ENCODE measurements around the gene NMD3. TPM values are rescaled to one million over a fixed set of nuclear protein-coding genes. Genes with fewer than 3 reads are reported as not detected.

NMD3 gene
- total and polyA plus RNA-seq, 2 of the 4 experiments (the other 2 are of a cell fraction), result 33.8 to 95.0 TPM

GRCh38 chr3:161273589-161274218 is 52.6 kb downstream of the NMD3 start:
- Histone ChIP-seq H4K5ac (ENCODE audit: low read depth, low read length) (no peak overlapping the region), H4K8ac (ENCODE audit: low read depth in 2 of 2, low read length in 2 of 2) (no peak overlapping the region), H3K14ac (replicated peaks; ENCODE audit: low read depth, low read length) (no peak overlapping the region), H3K18ac (ENCODE audit: low read depth, low read length) (no peak overlapping the region), H2BK15ac (ENCODE audit: low read depth, low read length) (no peak overlapping the region), H3K4me1 (ENCODE audit: control insufficient read depth, insufficient read depth, low read length) (peaks cover 2% of the 10 kb centered on the region; the same call in 1 of the 2 replicates), H4K20me1 (ENCODE audit: insufficient read depth, low read length) (no peaks in the 10 kb centered on the region), H4K91ac (ENCODE audit: insufficient read depth, low read depth, low read length) (no peak overlapping the region), H3K36me3 (ENCODE audit: control insufficient read depth, insufficient read depth, low read length) (no peaks in the 10 kb centered on the region; the same call in 1 of the 2 replicates), H2BK5ac (ENCODE audit: low read depth, low read length, poor library complexity, severe bottlenecking) (no peak overlapping the region), H3K9me3 (ENCODE audit: control insufficient read depth, insufficient read depth, low read length) (peaks cover 3% of the 10 kb centered on the region; the same call in 1 of the 2 replicates), H3K27ac (ENCODE audit: insufficient read depth, low read length) (no peak overlapping the region), H2AFZ (replicated peaks; ENCODE audit: low read length, poor library complexity) (no peak overlapping the region), H3K4ac (ENCODE audit: low read depth, low read length) (no peak overlapping the region), H2BK20ac (ENCODE audit: low read depth, low read length) (no peak overlapping the region), H3K9ac (ENCODE audit: low read depth, low read length) (no peak overlapping the region), H2AK9ac (replicated peaks; ENCODE audit: low read depth, low read length, poor library complexity) (no peak overlapping the region), H3K4me3 (ENCODE audit: insufficient read depth, low read depth, low read length) (no peak overlapping the region), H3K9me1 (ENCODE audit: insufficient read depth, low read length) (no peaks in the 10 kb centered on the region), H3K79me1 (ENCODE audit: low read depth in 1 of 2, low read length in 2 of 2) (no peaks in the 10 kb centered on the region), H2AK5ac (ENCODE audit: low read depth, low read length) (no peak overlapping the region), H3K56ac (ENCODE audit: extremely low read depth, insufficient read depth, low read length) (no peak overlapping the region), H3K23ac (ENCODE audit: low read depth, low read length) (no peak overlapping the region), H2BK120ac (ENCODE audit: low read depth, low read length) (no peak overlapping the region), H3K4me2 (ENCODE audit: low read depth, low read length) (no peak overlapping the region), H3K27me3 (ENCODE audit: control insufficient read depth, insufficient read depth, low read length) (no peaks in the 10 kb centered on the region)
- ChIA-PET CTCF (interaction anchor here (0.7 to 2.0 kb wide), 8 partner anchors 11 to 317 kb away, joined by 3 to 16 read pairs (median 4); no protein-coding TSS in a partner anchor), POLR2A (ENCODE audit: unreplicated experiment) (no interaction called here)
- ATAC-seq (ENCODE audit: low read depth), result no peak
- intact Hi-C loops (cut with micrococcal nuclease), result loop anchor here (1.0 to 10.0 kb wide), 6 partner anchors 136 to 569 kb away; no protein-coding TSS in a partner anchor
- in situ Hi-C loops (cut with MboI; ENCODE audit: low sequenced_read_pairs), result loop anchor here (5.0 kb wide), 1 partner anchor 144 kb away; no protein-coding TSS in a partner anchor
- peak; percentile 52 for DNase-seq
- dilution Hi-C loops (cut with HindIII; ENCODE audit: low sequenced_read_pairs, unreplicated experiment), result no loop called here
- TF ChIP-seq MAFK (IDR thresholded peaks at IDR 0.05; ENCODE audit: low read depth, low read length) (no peak), MXI1 (IDR thresholded peaks at IDR 0.05; ENCODE audit: borderline replicate concordance, low read depth, low read length) (no peak), CTCF (conservative IDR thresholded peaks at IDR 0.05; ENCODE audit: low read depth, low read length) (peak; percentile 67), CEBPB (IDR thresholded peaks at IDR 0.05; ENCODE audit: low read depth, low read length) (no peak), NFE2L2 (IDR thresholded peaks at IDR 0.05; ENCODE audit: low read depth, low read length) (no peak), CHD1 (IDR thresholded peaks at IDR 0.05; ENCODE audit: low read depth, low read length) (no peak), SMC3 (IDR thresholded peaks at IDR 0.05; ENCODE audit: low read depth, low read length) (peak; percentile 60), MAZ (IDR thresholded peaks at IDR 0.05; ENCODE audit: borderline replicate concordance, low read depth, low read length) (no peak), RAD21 (IDR thresholded peaks at IDR 0.05; ENCODE audit: low read length) (peak; percentile 45), RCOR1 (IDR thresholded peaks at IDR 0.05; ENCODE audit: insufficient replicate concordance, low read length) (no peak)
- TF ChIP-seq, protein P1, sequence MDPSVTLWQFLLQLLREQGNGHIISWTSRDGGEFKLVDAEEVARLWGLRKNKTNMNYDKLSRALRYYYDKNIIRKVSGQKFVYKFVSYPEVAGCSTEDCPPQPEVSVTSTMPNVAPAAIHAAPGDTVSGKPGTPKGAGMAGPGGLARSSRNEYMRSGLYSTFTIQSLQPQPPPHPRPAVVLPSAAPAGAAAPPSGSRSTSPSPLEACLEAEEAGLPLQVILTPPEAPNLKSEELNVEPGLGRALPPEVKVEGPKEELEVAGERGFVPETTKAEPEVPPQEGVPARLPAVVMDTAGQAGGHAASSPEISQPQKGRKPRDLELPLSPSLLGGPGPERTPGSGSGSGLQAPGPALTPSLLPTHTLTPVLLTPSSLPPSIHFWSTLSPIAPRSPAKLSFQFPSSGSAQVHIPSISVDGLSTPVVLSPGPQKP (IDR thresholded peaks at IDR 0.05; ENCODE audit: borderline replicate concordance, low read depth, low read length), result no peak
- WGBS, 2 experiments (ENCODE audit: extremely low coverage in 2 of 2, insufficient read length in 1 of 2), result no CpG with 5 or more reads among the region's 3 CpGs
- BruUV-seq (replicated peaks), result no TSS peak
